DMS79 (cell line): Measurements from ENCODE around the gene PYGO1.
"Not testable (repeated sequence)": the region's sequence is repeated elsewhere in the genome, so short reads cannot be mapped to it uniquely, and the experiment has no call there.

Experiments used
- DNase-seq: peaks from one replicate; lab custom pipeline; 2025; lab: John Stamatoyannopoulos, UW

PYGO1 gene

GRCh38 chr15:55588070-55588814, at the start of gene PYGO1:
TSS of gene PYGO1 (minus strand) at chr15:55588345. CDS start at chr15:55587883, 462 bp downstream.
- peak; percentile 6 for DNase-seq

DNA sequence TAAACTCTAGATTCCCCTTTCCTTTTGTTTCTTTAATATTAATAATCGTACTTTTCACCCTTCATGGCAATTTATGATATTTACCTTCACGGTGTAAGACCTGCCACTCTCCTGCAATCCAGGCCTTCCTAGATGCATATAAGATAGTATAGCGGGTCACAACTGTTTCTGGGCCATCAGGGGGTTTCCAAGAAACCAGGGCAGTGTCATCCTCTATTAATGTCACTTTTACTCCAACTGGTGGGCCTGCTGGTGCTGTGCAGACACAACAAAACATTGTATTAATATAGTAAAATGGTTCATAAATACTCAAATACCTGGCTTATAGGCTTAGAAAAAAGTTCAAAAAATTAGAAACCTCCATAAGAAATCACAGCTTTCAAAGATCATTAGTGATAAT, 48.9 kb upstream of the PYGO1 start:
- no peak for DNase-seq

GRCh38 chr15:55633731-55634130, 45.6 kb upstream of the PYGO1 start:
- no peak for DNase-seq

DNA sequence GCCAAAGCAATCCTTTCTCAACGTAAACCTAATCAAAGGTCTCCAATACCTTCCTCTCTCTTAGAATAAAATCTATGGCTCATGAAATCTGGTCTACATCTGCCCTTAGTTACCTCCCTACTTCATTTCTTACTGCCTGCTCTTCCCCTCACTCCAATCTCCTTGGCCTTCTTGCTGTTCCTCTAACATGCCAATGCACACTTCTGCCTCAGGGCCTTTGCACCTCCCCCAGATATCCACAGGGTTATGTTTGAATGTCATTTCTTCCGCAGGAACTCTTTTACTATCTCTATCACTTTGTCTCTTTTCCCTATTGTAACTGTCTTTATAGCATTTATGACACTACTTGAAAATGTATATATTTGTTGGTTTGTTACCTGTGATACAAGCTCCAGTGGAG, 44.3 kb upstream of the PYGO1 start:
- no peak for DNase-seq

DNA sequence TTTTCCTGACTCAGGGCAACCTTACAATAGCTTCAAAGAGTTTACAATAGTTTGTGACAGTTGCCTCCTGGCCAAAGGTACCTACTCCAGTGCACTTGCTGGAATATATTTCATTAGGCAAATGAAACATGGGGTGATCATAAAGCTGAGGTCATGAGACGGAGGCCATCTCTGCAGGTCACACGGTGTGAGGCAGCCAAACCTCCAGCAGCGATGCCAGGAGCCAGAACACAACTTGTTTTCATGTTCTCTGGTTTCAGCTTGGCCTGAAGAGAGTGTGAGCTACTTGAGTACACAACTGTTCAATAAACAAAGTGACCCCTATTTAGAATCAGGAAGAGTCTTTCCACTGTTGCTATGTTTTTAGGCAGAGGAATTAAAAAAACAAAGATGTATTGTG, 42.7 kb upstream of the PYGO1 start:
- no peak for DNase-seq

- DNase-seq, result no peak
These were observed 40.2 kb upstream of the PYGO1 start for GRCh38 chr15:55628369-55628730.

DNA sequence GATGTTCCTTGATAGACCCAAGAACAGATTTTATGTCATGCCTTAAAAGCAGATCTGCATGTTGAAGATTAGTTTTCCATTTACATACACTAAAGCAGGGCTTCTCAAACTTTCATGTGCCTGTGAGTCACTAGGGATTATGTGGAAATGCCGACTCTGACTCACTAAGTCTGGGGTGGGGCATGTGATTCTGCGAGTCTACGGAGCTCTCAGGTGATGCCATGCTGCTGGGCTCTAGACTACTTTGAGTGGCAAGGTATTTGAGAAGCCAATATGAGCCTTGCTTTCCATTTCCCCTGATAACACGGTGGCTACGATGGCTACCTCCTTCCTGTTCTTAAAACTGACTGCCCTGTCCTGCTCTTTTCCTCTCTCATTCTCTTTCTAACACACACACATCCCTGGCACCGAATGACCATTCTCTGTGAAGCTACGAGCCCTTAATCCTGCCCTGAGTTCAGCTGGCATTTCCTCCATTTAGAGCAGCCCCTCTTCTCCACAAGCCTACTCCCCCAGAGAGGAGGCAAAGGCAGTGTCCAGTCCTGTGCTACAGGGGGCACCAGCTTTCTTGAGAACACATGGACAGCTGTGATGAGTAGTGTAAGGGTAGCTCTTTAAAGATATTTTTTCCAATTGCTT, 39.7 kb upstream of the PYGO1 start:
- DNase-seq, result no peak

DNA sequence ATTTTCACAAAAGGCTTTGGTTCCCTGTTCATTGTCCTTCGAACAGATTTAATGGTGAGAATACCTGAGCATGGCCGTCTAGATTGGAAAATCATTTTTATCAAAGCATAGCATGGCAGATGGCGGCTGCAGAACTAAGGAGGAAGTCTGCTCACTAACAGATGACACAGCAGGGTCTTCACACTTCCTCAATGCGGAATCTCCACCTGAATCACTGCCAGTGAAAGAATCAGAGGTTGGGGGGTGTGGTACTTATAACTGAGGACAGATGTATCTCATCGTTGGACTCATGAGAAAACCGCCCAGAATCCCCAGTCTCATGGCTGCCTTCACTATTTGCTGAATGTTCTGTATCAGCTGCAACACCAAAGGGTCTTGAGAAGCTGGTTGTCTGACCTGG, 31.6 kb upstream of the PYGO1 start:
- no peak for DNase-seq

DNA sequence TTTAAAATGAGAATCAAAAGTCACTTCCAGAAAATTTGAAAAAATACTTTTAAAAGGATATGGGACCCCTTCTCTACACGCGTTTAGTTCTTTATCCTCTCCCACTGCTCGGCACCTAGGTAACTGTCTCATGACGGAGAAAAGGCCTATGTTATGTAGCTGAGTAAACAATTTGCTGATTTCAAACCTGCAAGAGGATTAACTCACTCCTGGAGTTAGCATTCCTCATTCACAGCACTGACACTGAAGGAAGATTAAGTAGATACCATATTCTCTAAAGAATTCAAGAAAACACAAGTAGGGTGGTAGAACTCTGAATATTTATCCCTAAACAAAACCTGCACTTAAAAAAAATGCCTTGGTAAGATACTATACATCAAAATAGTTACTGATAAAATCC, 30.2 kb upstream of the PYGO1 start:
- DNase-seq, result no peak

DNA sequence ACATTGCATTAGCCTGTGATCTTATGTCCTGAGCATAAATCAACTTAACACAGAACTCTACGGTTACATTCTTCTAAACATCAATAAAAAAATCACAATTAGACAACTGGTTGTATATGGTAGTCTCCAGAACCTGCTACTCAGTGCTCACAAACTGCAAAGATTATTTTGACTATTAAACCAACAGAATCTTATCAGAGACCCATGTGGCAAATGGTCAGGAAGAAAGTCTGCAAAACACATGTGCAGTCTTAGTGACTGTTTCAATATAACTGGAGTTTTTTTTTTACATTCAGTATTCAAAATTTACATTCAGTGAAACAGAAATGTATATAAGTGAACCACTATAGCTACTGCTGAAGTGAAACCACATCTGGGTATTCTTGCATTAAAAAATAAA, 27.3 kb upstream of the PYGO1 start:
- DNase-seq, result no peak

DNA sequence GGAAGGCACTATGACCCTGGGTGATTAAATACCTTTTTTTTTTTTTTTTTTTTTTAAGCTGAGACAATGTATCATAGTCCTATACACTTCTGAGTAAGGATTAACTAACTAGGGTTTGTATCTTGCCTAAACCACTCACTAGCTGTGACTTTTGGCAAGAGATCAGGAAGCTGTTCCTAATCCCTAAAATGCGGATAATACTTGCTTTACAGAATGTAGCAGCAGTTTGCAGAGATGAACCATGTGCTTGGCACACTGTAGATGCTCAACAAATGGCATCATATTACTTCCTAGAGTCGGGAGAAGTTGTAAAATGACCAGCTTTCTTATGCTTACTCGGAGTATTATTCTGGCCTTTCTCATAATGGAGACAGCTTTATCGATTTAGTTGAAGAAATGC, 25.6 kb upstream of the PYGO1 start:
- DNase-seq, result no peak

DNA sequence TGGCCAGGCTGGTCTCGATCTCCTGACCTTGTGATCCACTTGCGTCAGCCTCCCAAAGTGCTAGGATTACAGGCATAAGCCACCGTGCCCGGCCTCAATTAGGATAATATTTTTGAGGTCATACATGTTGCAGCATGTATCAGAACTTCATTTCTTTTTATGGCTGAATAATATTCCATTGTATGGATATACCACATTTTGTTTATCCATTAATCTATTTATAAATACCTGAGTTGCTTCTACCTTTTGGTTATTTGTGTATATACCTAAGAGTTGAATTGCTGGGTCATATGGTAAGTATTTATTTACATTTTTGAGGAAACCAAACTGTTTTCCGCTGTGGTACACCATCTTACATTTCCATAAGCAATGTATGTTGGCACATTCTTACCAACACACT, 18.1 kb upstream of the PYGO1 start:
- no peak for DNase-seq

GRCh38 chr15:55601374-55601773, 13.2 kb upstream of the PYGO1 start:
- DNase-seq, result no peak

DNA sequence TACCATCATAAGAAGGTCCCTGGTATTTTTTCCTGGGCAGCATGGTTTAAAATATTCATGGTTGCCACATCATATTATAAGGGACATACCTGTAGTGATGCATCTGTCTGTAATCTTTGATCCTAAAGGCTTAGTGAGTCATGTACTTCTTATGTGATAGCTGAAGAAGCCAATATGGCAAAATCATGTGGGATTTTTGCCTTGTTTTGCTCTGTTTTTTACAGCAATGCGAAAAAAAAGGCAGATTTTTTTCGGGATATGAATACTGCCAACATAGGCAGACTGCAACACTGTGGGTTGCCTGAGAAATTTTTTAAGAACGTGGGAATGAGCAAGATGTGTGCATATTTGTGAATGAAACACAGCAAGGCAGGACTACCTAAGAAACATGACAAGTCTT, 11.3 kb upstream of the PYGO1 start:
- DNase-seq, result no peak

GRCh38 chr15:55593019-55593418, 4.9 kb upstream of the PYGO1 start:
- not testable (repeated sequence) for DNase-seq

- no peak for DNase-seq
These were observed 2.6 kb upstream of the PYGO1 start for GRCh38 chr15:55590788-55591187.

DNA sequence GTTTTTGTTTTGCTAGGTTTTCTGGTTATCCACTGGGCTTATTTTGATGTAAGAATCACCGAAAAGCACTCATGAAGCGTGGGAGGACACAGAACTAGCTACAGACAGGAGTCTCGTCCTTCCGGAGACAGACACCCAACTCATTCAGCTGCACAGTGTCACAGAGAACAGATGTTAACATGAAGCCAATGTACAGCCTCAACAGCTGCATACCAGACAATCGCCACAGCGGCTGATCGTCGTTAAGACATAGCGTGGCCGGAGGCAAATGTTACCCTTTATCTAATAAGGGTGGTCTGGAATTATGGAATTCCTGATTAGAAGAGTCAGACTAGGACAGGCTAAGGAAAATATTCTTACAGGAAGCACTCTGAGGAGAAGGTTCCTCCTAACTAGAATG, 1.1 kb upstream of the PYGO1 start:
- no peak for DNase-seq

DNA sequence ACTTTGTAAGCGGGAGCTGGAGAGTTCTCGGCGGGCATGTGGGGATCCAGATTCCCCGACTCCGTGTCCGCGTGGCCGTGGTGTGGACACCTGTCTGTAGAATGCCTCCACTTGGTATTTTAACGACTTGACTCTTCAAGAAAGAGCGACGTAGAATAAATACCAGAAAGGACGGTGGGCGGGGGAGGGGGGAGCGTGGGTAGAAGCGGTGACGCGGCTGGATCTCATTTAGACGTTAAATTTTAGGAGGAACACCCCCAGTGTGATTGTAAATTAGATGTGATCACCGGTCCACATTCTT, 620 bp upstream of the PYGO1 start:
- no peak for DNase-seq

- DNase-seq, result no peak
These were observed 650 bp downstream of the PYGO1 start for GRCh38 chr15:55587321-55588069.

GRCh38 chr15:55586808-55587207, 1.3 kb downstream of the PYGO1 start:
- DNase-seq, result no peak

DNA sequence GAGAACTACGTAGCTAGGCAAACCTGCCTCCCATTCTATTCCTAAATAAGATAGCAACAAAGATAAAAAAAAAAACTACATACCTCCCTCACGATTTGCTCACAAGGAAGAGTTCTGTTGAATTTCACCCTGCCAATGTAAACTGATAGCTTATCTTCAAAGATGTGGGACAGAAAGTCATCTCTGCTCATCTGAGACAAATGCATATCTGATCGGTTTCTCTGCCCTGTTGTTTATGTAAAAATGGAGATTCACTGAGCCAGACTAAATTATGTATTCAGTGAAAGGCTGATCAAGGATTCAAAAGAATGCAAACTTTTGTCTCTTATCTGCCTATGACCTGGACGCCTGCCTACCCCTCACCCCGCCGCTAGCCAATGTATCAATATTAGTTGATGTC, 11.2 kb downstream of the PYGO1 start:
- DNase-seq, result no peak

- no peak for DNase-seq
These were observed 14.0 kb downstream of the PYGO1 start for GRCh38 chr15:55574096-55574495.

DNA sequence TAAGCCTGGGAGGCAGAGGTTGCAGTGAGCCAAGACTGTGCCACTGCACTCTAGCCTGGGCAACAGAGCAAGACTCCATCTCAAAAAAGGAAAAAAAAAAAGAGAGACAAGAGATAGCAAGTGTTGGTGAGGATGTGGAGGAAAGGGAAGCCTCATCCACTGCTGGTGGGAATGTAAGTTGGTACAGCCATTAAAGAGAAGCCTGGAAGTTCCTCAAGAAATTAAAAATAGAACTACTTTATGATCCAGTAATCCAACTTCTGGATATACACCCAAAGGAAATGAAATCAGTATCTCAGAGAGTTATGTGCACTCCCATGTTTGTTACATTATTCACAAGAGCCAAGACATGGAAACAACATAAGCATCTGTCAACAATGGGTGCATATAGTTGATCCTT, 14.9 kb downstream of the PYGO1 start:
- no peak for DNase-seq
